ENCODE data around the gene SPRY1.

GRCh38 chr4:123412091-123412505 lies 15.5 kb downstream of the SPRY1 start:
- no peak for TF ChIP-seq CTCF (IDR thresholded peaks at IDR 0.05)
- no peak for TF ChIP-seq CHD2 (IDR thresholded peaks at IDR 0.05; ENCODE audit: low read length, partially characterized antibody)
- TF ChIP-seq POLR2A (IDR thresholded peaks at IDR 0.05; ENCODE audit: low read length): no peak
- no peak for TF ChIP-seq KDM1A (IDR thresholded peaks at IDR 0.05; ENCODE audit: low read depth)
- no peak for TF ChIP-seq RAD21 (conservative IDR thresholded peaks at IDR 0.05 in 1 of 2, IDR thresholded peaks at IDR 0.05 in 1 of 2)
- TF ChIP-seq SMC3 (IDR thresholded peaks at IDR 0.05): no peak
- TF ChIP-seq BCL3 (IDR thresholded peaks at IDR 0.05): no peak
- no peak for TF ChIP-seq ESRRA (IDR thresholded peaks at IDR 0.05; ENCODE audit: borderline replicate concordance, low read length)
- no peak for TF ChIP-seq E2F6 (IDR thresholded peaks at IDR 0.05; ENCODE audit: borderline replicate concordance, low read depth)
- TF ChIP-seq EP300 (IDR thresholded peaks at IDR 0.05): no peak
- no peak for TF ChIP-seq CBX8 (IDR thresholded peaks at IDR 0.05)
- no peak for TF ChIP-seq MYC (IDR thresholded peaks at IDR 0.05; ENCODE audit: borderline replicate concordance, low read length)
- no peak for TF ChIP-seq NPAS2 (CRISPR knock-in tag; IDR thresholded peaks at IDR 0.05; ENCODE audit: borderline replicate concordance)

Measured in A549 (cell line).